ENCODE measurements around the gene TUBA4A.

GRCh38 chr2:219291394-219291793 is 37.7 kb upstream of the TUBA4A start:
- TF ChIP-seq CTCF (IDR thresholded peaks at IDR 0.05 in 8 of 11, conservative IDR thresholded peaks at IDR 0.05 in 3 of 11) (no peak), POLR2A (IDR thresholded peaks at IDR 0.05) (no peak), POLR2AphosphoS5 (IDR thresholded peaks at IDR 0.05) (no peak)

Data from spleen (tissue), 7 donors.